Activated CD4-positive, alpha-beta T cell treated with anti-CD3 and anti-CD28 coated beads for 4 hours (primary cell): ENCODE data around the gene ABR.
"Not testable (repeated sequence)": the region's sequence is repeated elsewhere in the genome, so short reads cannot be mapped to it uniquely, and the experiment has no call there.

Experiments
- DNase-seq, 2 donors: peaks; one replicate each; pipeline ENCODE4 v3.0.0-alpha.2; 2020

The ABR gene

DNA sequence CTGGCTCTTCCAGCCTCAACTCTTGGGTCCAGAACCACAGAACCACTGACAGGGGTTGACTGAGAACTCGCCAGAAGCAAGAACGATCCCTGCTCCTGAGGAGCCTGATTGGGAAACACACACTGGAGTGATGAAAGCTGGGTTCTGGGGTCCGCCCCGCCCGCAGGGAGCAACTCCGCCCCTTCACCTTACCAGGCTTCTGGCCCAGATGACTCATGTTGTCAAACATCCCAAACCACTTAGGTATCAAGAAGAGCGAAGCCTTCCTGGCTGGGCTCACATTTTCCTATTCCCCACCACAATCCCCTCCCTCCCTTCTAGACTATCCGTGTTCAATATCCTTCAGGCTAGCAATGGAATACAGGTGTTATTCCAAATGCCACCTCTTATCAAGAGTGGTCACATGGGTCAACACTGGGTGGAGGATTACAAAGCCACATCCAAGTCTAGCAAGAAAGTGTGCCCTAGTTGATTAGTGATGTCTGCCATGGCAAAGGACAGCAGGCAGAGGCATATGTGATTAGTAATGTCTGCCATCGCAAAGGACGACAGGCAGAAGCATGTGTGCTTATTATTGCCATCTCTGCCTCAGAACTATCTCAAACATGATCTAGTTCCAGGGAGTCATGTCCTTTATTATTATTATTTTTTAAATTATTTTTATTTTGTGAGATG lies 112.4 kb downstream of the ABR start:
- no peak for DNase-seq

- not testable (repeated sequence) for DNase-seq
Observed at GRCh38 chr17:1065416-1065815, 114.4 kb downstream of the ABR start.

DNA sequence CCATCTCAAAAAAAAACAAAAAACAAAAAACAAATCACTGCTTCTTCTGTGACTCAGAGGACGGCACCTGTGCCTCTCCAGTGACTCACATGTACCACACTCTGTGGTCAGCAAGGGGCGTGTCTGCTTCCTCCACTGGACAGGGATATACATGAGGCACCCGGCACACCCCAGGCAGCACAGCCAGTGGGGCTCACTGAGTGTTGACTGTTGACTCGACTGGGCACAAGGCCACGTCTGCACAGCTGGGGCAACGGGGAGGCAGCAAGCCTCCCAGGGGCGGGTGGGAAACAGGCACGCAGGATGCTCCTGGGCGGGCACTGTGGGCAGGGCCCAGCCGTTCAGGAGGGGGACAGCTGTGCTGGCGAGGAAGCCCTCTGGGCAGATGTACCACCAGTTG lies 118.8 kb downstream of the ABR start:
- no peak for DNase-seq

DNA sequence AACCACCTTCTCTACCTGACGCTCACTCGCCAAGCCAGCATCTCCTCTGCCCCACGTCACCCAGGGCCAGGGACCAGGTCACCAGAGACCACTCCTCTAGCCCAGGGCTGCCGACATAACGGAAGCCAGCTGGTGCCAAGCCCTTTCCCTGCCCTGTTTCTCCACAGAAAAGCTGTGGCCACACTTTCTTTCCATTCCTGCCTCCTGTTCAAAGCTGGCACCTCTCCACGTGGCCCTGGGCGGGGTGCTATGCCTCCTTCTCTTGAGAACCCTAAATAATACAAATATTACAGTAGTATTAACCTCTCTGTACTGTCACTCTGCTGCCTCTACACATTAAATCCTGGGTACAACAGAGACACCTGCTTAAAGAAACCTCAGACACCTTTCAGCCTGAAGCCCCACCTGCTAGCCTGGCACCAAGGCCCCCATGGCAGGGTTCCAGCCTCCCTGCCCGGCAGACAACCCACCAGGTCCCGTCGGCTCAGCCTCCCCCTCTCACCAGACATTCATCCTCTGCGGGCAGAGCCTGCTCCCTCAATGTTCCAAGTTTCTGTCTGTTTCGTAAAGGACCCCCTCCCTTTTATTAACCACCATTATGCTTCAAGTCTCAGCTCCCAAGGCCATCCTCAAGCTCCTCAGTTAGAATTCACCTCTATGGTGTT lies 120.5 kb downstream of the ABR start:
- DNase-seq = no peak

GRCh38 chr17:1058423-1059130 lies 121.2 kb downstream of the ABR start:
- peak; percentile 13 to 39 for DNase-seq

GRCh38 chr17:1056761-1057160 lies 123.0 kb downstream of the ABR start:
- no peak for DNase-seq

DNA sequence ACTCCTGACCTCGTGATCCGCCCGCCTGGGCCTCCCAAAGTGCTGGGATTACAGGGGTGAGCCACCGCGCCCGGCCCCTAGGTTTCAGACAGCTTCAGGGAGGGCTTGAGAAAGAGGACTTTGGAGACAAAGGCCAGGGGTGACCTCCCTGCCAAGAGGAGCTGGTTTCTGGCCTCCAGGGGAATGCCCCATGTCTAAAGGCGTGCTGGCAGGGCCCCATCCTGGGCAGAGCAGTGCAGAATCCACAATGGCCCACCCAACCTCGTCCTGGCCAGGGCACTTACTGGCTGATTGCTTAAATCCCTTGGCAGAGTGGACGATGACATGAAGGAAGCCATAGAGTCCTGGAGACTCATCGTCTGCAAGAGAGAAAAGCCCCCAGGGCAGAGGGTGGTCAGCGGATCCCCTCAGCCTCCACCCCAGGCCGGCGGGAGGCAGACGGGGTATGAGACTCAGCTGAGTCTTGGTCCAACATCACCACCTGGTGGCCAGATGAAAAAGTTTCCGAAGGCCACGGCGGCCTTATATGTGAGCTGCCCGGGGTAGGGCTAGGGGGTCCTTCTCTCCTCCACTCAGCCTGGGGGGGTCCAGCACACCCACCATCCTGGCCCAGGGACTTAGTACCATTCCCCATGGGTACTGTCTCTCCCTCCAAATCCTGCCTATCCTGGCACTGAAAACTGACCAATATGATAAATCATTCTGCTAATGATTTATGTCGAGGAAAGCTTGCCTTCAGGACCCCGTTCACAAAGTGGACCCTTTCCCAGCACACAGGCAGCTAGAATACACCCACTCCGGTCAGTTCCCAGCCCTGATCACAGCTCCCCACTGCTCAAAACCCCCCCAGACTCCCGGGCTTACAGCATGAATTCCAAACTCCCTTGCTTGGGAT lies 123.8 kb downstream of the ABR start:
- DNase-seq = peak in 1 of 2 donors; percentile 34

DNA sequence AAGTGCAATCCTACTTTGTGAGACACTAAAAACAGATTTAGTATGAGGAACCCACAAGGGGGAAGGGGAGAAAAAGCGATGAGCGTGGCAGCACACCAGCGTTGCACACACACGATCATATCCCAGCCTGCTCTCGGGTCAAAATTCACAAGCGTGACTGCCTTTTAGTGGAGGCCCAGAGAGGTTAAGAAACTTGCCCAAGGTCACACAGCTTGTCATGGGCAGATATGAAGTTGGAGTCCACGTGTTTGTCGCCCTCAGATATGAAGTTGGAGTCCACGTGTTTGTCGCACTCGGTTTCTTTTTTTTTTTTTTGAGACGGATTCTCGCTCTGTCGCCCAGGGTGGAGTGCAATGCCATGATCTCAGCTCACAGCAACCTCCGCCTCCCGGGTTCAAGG lies 124.5 kb downstream of the ABR start:
- no peak for DNase-seq

DNA sequence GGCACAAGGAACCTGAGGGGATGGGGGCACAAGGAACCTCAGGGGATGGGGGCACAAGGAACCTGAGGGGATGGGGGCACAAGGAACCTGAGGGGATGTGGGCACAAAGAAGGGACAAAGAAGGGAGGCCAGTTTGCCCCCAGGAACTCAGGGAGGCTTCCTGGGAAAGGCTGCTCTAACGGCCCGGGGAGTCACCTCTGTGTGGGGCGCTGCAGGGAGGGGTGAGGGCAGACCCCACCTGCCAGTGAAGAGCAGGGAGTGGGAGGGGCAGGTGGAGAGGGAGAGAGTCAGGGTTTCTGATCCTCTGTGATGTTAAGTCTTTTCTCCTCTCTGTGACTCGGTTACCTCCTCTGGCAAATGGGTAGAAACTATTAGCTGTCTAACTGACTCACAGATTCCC lies 125.1 kb downstream of the ABR start:
- DNase-seq = no peak

GRCh38 chr17:1053661-1054360 lies 126.0 kb downstream of the ABR start:
- DNase-seq = no peak

DNA sequence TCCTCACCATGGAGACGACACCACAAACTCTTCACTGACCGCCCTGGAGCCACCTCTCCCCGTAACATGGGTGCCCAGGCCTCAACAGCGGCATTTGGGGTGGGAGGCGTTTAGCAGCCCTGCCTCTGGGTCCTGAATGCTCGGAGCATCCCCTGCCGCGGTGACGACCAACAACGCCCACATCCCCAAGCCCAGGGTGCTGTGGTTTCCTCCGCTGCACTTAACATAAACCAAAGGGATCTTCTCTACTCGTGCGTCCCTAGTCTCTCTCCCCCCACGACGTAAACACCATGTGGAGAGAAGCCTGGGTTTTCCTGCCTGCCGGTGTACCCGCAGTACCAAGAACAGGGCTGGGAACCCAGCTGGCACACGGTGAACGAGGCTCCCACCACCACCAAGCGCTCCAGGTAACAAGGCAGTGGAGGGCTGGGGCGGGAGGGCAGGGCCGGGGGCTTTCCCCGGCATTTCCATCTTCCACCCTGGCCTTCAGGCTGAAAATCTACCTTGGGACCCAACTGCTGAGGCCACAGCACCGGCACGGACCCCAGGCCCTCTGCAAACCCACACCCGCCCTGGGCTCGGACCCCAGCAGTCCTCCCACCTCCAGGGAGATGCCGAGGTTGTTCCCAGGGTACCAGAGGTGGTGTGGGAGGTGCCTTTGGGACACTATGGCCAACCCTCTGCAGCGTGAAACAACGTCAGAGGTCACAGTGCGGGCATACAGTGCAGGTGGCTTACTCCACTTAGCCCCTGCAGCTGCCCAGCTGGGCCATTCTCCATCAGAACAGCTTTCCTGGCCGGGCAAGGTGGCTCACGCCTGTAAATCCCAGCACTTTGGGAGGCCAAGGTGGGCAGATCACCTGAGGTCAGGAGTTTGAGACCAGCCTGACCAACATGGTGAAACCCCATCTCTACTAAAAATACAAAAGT lies 128.5 kb downstream of the ABR start:
- DNase-seq = no peak

- no peak for DNase-seq
Observed at GRCh38 chr17:1050246-1050995, 129.4 kb downstream of the ABR start.

- DNase-seq = no peak
Observed at GRCh38 chr17:1049446-1050225, 130.1 kb downstream of the ABR start.

DNA sequence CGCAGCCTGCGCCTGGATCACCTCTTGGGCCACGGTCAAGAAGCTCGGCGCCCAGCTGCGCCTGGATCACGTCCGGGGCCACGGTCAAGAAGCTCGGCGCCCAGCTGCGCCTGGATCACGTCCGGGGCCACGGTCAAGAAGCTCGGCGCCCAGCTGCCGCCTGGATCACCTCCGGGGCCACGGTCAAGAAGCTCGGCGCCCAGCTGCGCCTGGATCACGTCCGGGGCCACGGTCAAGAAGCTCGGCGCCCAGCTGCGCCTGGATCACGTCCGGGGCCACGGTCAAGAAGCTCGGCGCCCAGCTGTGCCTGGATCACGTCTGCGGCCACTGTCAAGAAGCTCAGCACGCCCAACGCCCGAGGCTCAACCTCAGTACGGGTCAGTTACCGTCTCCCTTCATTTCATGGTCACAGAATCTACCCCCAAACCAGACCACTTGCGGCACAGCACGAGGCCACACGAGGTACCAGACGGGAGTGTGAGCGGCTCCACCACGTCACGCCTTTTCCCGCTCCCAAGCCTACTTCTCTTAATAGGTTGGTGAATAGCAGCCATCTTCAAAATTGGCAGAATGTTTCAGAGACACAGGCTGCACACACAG lies 131.2 kb downstream of the ABR start:
- DNase-seq = not testable (repeated sequence)

- no peak for DNase-seq
Observed at GRCh38 chr17:1047879-1048470, 131.8 kb downstream of the ABR start.

DNA sequence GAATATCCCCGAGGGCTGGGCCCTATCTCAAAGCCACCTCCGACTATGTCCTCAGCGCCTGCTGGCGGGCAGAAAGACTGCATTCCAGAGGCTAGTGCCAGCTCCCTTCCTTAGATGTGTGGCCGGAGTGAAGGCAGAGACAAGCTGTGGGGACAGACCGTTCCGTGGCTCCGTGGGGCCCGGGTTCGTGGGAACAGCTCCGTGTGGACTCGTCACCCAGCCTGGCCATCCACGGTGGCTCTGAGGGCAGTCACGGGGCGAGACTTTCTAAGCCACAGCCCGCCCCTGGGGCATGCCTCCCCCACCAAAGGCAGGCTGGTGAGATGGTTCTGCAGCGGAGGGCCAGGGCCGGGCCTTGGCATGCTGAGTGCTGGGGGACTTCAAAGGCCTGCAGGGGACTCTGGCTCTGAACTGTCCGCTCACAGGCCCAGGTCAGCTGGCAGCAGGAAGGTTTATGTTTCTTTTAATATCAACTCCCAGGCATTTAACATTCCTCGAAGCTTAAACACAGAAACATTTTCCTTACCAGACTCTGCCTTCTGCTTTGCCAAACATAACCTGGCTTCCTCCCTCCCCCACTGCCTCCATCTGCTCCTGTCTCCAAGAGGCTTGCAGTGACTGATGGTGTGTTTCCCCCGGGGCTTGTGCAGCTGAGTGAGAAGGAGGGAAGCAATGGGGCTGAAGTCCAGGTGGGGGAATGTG lies 132.5 kb downstream of the ABR start:
- no peak for DNase-seq

- DNase-seq = no peak
Observed at GRCh38 chr17:1045456-1045855, 134.3 kb downstream of the ABR start.

- not testable (repeated sequence) for DNase-seq
Observed at GRCh38 chr17:1044387-1045009, 135.3 kb downstream of the ABR start.
